ENCODE results near the gene EXD3. TPM values are rescaled to one million over a fixed set of nuclear protein-coding genes. Genes with fewer than 3 reads are reported as not detected.

EXD3 gene
- total RNA-seq, 8 experiments from 2014 or later, result 3.2 to 14.8 (median 9.6) TPM

DNA sequence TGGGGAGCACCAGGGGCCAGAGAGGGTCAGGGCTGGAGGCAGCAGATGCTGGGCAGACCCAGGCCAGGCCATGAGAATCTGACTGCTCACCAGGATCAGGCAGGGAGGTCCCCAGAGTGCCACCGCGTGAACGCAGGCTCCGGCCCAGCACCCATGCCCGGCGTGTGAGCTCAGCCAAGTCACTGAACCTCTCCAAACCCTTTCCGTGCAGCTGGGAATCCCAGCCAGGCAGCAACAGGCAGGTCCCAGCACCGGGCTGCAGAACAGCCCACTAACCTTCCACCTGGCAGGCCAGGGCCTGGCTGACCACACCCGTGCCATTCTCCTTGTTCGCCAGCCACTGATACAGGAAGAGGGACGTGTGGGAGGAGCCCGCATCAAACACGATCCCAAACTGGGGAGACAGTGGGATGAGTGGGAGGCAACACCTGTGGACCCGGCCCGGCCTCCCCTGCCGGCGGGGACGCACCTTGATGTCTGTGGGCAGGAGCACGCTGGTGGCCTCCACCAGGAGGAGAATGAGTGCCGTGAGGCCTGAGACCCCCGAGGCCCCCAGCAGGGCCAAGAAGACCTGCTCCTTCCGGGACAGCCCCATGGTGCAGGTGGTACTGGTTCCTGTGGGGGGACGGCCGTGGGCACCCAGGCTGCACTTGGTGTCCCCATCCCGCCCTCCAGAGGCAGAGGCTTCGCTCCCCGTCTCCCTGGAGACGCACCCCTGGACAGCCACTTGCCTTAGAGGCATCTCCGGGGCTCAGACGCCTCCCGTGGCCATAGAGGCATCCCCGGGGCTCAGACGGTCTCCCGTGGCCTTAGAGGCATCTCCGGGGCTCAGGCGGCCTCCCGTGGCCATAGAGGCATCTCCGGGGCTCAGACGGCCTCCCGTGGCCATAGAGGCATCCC is 15.0 kb upstream of the EXD3 start:
- 0 to 84% (median 75%) methylated on average over 1 to 6 of the region's 40 CpGs; no CpG with 5 or more reads in 6 of the 10 experiments for WGBS, 10 experiments
- Histone ChIP-seq H3K27ac (no peak overlapping the region), H3K4me3 (no peak overlapping the region), H3K4me1 (replicated peaks in 1 of 2) (peaks cover 0 to 4% of the 10 kb centered on the region in 2 donors)
- in situ Hi-C loops (cut with MboI; ENCODE audit: low pct_unique_long_range_greater_than_20kb in 2 of 9, low sequenced_read_pairs in 9 of 9, unreplicated experiment in 9 of 9), result loop anchor here in 1 of 9 experiments (25.0 kb wide), 1 partner anchor 151 kb away; the partner anchor contains the start of gene TOR4A
- no peak for ATAC-seq (replicated peaks in 6 of 8)

DNA sequence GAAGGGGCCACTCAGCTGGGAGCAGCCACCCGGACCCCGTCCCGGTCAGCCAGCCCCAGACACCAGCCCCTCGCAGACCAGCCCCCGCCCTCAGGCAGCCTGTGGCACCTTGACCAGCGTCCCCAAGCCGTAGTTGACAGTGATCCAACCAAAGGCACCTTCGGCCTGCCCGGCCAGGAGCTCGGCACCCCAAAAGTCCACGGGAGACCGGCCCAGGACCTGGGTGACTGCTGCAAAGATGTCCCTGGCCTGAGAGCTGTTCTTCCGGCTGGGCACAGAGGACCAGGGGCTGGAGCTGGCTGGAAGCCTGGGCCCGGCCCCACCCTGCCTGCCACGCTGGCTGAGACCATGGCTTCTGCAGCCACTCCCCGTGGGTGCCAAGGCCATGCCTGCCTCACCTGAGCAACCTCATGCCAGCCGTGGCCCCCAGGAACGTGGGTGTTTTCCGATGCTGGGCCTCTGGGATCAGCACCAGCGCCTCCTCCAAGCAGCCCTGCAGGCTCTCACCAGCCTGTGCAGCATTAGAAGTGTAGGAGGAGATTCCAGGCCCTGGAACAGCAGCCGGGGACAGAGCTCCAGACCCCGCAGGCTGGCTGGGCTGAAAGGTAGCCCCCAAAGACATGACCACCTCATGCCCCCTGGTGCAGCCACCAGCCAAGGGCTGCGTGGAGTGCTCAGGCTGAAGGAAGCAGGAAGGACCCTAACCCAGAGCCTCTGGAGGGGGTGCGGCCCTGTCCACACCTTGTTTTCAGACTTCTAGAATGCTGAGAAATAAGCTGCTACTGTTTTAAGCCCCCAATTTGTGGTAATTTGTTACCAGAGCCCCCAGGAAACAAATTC is 14.0 kb upstream of the EXD3 start:
- in situ Hi-C loops (cut with MboI; ENCODE audit: low pct_unique_long_range_greater_than_20kb in 2 of 9, low sequenced_read_pairs in 9 of 9, unreplicated experiment in 9 of 9), result loop anchor here in 1 of 9 experiments (25.0 kb wide), 1 partner anchor 150 kb away; the partner anchor contains the start of gene TOR4A
- Histone ChIP-seq H3K4me3 (no peak overlapping the region), H3K4me1 (replicated peaks in 1 of 2) (peaks cover 0 to 4% of the 10 kb centered on the region in 2 donors), H3K27ac (no peak overlapping the region)
- 57 to 64% (median 60%) methylated on average over 1 to 5 of the region's 24 CpGs; no CpG with 5 or more reads in 7 of the 10 experiments for WGBS, 10 experiments
- no peak for ATAC-seq (replicated peaks in 6 of 8)

- H3K4me3 ChIP-seq, result no peak overlapping the region
- no peaks in the 10 kb centered on the region for H3K4me1 ChIP-seq (replicated peaks in 1 of 2)
- in situ Hi-C loops (cut with MboI; ENCODE audit: low pct_unique_long_range_greater_than_20kb in 2 of 9, low sequenced_read_pairs in 9 of 9, unreplicated experiment in 9 of 9), result loop anchor here in 1 of 9 experiments (25.0 kb wide), 1 partner anchor 149 kb away; the partner anchor contains the start of gene TOR4A
- H3K27ac ChIP-seq, result no peak overlapping the region
- peak; percentile 61 to 97 (median 72) for ATAC-seq (replicated peaks in 6 of 8)
- WGBS, 10 experiments, result 65 to 100% methylated on average over 1 to 4 of the region's 42 CpGs; no CpG with 5 or more reads in 8 of the 10 experiments
Observed at GRCh38 chr9:137435980-137436760, 13.2 kb upstream of the EXD3 start.

- ATAC-seq (replicated peaks in 6 of 8), result no peak
- Histone ChIP-seq H3K4me1 (replicated peaks in 1 of 2) (no peaks in the 10 kb centered on the region), H3K27ac (no peak overlapping the region), H3K4me3 (no peak overlapping the region)
- in situ Hi-C loops (cut with MboI; ENCODE audit: low pct_unique_long_range_greater_than_20kb in 2 of 9, low sequenced_read_pairs in 9 of 9, unreplicated experiment in 9 of 9), result loop anchor here in 1 of 9 experiments (25.0 kb wide), 1 partner anchor 148 kb away; the partner anchor contains the start of gene TOR4A
- WGBS, 10 experiments, result 80% methylated on average over 2 to 3 of the region's 20 CpGs; no CpG with 5 or more reads in 8 of the 10 experiments
Observed at GRCh38 chr9:137435381-137435891, 12.5 kb upstream of the EXD3 start.

DNA sequence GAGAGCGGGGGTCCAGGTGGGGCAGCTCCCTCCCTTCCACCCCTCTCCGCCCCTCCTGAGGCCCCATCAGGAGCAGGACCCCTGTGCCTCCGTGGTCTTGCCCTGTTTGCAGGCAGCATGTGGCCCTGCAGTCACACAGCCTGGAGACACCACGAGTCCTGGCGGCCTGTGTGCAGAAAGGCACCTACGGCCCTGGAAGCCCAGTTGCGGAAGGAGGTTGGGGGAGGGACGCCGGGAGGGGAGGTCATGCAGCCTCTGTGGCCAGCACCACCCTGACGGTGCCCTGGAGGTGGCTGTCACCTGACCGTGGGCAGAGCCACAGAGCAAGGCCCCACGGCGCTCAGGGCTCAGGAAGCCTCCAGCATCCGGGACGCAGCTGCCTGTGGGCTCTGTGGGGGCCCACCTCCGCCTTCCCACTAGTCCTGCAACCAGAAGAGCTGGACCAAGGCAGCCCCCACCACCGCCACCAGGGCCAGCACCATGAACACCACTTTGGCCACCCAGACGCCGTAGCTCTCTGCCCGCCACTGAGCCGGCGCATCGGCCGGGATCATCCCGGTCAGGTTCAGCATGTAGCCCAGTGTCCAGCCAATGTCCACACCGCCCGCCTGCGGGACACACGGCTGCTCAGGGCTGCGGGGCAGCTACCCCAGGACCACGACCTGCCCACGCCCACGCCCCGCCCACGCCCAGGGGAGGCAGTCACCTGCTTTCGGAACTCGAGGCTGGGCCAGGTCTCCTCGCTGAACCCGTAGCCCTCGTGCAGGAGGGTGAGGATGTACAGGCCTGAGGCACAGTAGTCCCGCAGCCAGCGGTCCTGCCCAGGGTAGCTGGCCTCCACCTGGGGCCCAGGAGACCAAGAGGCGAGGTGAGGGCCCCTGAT is 11.8 kb upstream of the EXD3 start:
- Histone ChIP-seq H3K27ac (no peak overlapping the region), H3K4me1 (replicated peaks in 1 of 2) (no peaks in the 10 kb centered on the region), H3K4me3 (no peak overlapping the region)
- ATAC-seq (replicated peaks in 6 of 8), result peak in 1 of 8 experiments; percentile 2
- whole genome bisulfite sequencing, 10 experiments, result 60 to 75% (median 67%) methylated on average over 1 to 3 of the region's 43 CpGs; no CpG with 5 or more reads in 7 of the 10 experiments
- in situ Hi-C loops (cut with MboI; ENCODE audit: low pct_unique_long_range_greater_than_20kb in 2 of 9, low sequenced_read_pairs in 9 of 9, unreplicated experiment in 9 of 9), result loop anchor here in 1 of 9 experiments (25.0 kb wide), 1 partner anchor 147 kb away; the partner anchor contains the start of gene TOR4A

DNA sequence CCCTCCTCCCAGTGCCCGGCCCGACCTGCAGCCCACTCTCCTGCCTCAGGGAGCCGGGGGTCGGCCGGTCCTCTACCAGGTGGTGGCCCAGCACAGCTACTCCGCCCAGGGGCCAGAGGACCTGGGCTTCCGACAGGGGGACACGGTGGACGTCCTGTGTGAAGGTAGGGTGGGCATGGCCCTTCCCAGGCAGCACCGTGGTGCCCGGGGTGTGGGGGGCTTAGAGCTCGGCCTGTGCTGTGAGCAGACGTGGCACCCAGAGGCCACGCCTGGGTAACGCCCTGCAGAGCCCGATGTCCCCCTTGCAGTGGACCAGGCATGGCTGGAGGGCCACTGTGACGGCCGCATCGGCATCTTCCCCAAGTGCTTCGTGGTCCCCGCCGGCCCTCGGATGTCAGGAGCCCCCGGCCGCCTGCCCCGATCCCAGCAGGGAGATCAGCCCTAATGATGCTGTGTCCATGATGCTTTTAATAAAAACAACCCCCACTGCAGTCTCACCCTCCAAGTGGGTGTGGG is 11.0 kb upstream of the EXD3 start:
- no peak for ATAC-seq (replicated peaks in 6 of 8)
- H3K4me1 ChIP-seq (replicated peaks in 1 of 2), result no peaks in the 10 kb centered on the region
- in situ Hi-C loops (cut with MboI; ENCODE audit: low pct_unique_long_range_greater_than_20kb in 2 of 9, low sequenced_read_pairs in 9 of 9, unreplicated experiment in 9 of 9), result loop anchor here in 1 of 9 experiments (25.0 kb wide), 1 partner anchor 147 kb away; the partner anchor contains the start of gene TOR4A
- no peak overlapping the region for H3K4me3 ChIP-seq
- no peak overlapping the region for H3K27ac ChIP-seq
- no CpG with 5 or more reads among the region's 26 CpGs for WGBS, 10 experiments

DNA sequence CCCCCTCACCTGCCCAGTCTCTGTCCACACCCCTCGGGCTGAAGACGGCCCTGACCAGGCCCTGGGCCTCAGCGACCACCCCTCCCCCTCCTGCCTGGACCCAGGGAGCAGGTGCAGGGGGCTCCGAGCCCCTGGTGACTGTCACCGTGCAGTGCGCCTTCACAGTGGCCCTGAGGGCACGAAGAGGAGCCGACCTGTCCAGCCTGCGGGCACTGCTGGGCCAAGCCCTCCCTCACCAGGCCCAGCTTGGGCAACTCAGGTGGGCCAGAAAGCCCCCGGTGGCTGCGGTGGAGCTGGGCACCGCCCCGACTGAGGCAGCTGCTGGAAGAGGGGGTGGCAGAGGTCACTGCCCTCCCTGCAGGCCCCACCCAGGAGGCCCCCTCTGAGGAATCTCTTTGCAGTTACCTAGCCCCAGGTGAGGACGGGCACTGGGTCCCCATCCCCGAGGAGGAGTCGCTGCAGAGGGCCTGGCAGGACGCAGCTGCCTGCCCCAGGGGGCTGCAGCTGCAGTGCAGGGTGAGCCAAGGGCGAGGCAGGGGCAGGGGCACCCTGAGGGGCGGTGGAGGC is 10.5 kb upstream of the EXD3 start:
- H3K27ac ChIP-seq, result no peak overlapping the region
- H3K4me1 ChIP-seq (replicated peaks in 1 of 2), result no peaks in the 10 kb centered on the region
- 60% methylated on average over 3 of the region's 19 CpGs; no CpG with 5 or more reads in 9 of the 10 experiments for WGBS, 10 experiments
- in situ Hi-C loops (cut with MboI; ENCODE audit: low pct_unique_long_range_greater_than_20kb in 2 of 9, low sequenced_read_pairs in 9 of 9, unreplicated experiment in 9 of 9), result loop anchor here in 1 of 9 experiments (25.0 kb wide), 1 partner anchor 146 kb away; the partner anchor contains the start of gene TOR4A
- no peak overlapping the region for H3K4me3 ChIP-seq
- ATAC-seq (replicated peaks in 6 of 8), result no peak

DNA sequence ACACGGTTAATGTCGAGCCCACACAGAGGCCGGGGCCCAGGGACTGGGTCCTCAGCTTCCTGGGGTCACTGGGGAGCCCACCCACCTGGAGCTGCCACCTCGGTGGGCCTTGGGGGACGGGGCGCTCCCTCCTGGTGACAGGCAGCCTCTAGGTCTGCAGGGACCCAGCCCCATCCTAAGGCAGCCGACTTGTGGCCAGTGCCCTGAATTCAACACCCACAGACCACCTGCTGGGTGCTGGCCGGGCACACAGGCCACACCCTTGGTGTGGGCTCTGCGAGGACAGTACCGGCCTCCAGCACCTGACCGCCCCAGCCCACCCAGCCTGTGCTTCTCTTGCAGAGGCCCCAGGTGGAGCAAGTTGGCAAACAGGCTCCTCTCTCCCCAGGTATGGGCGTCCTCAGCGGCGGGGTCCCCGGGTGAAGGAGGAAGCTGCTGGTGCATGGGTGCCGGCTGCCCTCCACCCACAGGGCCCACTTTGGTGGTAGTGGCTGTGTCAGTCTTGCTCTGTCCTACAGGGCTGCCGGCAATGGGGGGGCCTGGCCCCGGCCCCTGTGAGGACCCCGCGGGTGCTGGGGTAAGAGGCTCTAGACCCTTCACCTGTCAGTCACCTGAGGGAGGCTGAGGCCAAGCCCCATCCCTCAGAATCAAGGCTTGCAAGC is 9.9 kb upstream of the EXD3 start:
- in situ Hi-C loops (cut with MboI; ENCODE audit: low pct_unique_long_range_greater_than_20kb in 2 of 9, low sequenced_read_pairs in 9 of 9, unreplicated experiment in 9 of 9), result loop anchor here in 1 of 9 experiments (25.0 kb wide), 1 partner anchor 146 kb away; the partner anchor contains the start of gene TOR4A
- H3K4me3 ChIP-seq, result no peak overlapping the region
- no peak for ATAC-seq (replicated peaks in 6 of 8)
- H3K27ac ChIP-seq, result no peak overlapping the region
- H3K4me1 ChIP-seq (replicated peaks in 1 of 2), result no peaks in the 10 kb centered on the region
- WGBS, 10 experiments, result 47 to 100% (median 80%) methylated on average over 1 to 3 of the region's 20 CpGs; no CpG with 5 or more reads in 5 of the 10 experiments

DNA sequence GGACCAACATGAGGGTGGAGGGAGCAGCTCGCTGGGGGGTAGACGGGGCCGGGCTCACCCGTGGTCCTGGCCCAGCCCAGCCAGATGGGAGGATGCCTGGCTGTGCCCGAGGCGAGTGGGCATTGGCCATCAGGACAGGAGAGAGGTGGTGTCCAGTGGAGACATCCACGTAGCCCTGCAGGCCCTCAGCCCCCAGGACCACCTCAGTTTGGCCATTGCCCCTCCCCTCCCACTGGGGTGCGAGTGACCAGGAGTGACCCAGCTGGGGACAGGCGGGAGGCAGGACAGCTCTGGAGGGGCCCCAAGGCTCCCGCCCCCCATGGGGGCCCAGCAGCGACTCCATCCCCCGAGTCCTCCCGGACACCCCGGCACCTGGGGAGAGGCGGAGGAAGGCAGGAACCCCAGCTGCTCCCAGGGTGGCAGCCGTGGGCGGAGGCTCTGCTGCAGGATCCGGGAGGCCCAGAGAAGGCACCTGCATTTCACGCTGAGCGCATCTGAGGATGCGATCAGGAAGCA is 8.5 kb upstream of the EXD3 start:
- Histone ChIP-seq H3K27ac (no peak overlapping the region), H3K4me3 (no peak overlapping the region), H3K4me1 (replicated peaks in 1 of 2) (no peaks in the 10 kb centered on the region)
- in situ Hi-C loops (cut with MboI; ENCODE audit: low pct_unique_long_range_greater_than_20kb in 2 of 9, low sequenced_read_pairs in 9 of 9, unreplicated experiment in 9 of 9), result loop anchor here in 1 of 9 experiments (25.0 kb wide), 1 partner anchor 144 kb away; the partner anchor contains the start of gene TOR4A
- no peak for ATAC-seq (replicated peaks in 6 of 8)
- whole genome bisulfite sequencing, 10 experiments, result 60% methylated on average over 3 of the region's 21 CpGs; no CpG with 5 or more reads in 9 of the 10 experiments

DNA sequence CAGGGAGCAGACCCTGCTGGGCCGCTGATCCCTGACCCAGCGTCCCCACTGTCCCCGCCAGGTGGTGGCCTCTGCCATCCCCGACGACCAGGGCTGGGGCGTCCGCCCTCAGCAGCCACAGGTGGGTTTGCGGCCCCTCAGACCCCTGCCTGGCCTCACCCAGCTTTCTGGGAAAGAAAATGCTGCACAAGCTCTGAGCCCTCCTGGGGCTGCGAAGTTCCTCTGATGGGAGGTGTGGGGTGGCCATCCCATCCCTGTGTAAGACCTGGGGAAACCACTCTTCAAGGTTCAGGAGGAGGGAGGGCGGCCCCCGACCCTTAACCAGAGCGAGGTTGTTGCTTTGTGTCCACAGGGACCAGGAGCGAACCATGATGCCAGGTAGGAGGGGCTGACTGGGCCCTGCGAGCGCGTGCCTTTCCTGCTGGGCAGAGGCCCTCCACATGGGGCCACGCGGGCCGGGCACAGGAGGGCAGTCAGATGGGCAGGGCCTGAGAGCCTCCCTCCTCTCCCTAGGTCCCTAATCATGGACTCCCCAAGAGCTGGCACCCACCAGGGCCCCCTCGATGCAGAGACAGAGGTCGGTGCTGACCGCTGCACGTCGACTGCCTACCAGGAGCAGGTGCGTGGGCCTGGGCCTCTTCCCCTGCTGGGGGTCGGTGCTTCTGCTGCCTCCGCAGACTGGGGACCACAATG is 7.9 kb upstream of the EXD3 start:
- ATAC-seq (replicated peaks in 6 of 8), result no peak
- 40 to 77% (median 58%) methylated on average over 2 to 8 of the region's 27 CpGs; no CpG with 5 or more reads in 6 of the 10 experiments for WGBS, 10 experiments
- H3K27ac ChIP-seq, result no peak overlapping the region
- in situ Hi-C loops (cut with MboI; ENCODE audit: low pct_unique_long_range_greater_than_20kb in 2 of 9, low sequenced_read_pairs in 9 of 9, unreplicated experiment in 9 of 9), result loop anchor here in 1 of 9 experiments (25.0 kb wide), 1 partner anchor 144 kb away; the partner anchor contains the start of gene TOR4A
- no peak overlapping the region for H3K4me3 ChIP-seq
- H3K4me1 ChIP-seq (replicated peaks in 1 of 2), result no peaks in the 10 kb centered on the region

Data from motor neuron (in vitro differentiated cells).